Measurements from ENCODE around the gene TMEM9B.

GRCh38 chr11:8925711-8926110, 38.5 kb downstream of the TMEM9B start:
- TF ChIP-seq USF1 (IDR thresholded peaks at IDR 0.05) (no peak), MAX (IDR thresholded peaks at IDR 0.05) (no peak), CEBPB (IDR thresholded peaks at IDR 0.05) (no peak), EP300 (IDR thresholded peaks at IDR 0.05; ENCODE audit: borderline replicate concordance) (no peak), YY1 (IDR thresholded peaks at IDR 0.05; ENCODE audit: low read depth) (no peak), NFIC (IDR thresholded peaks at IDR 0.05) (no peak), RAD21 (IDR thresholded peaks at IDR 0.05; ENCODE audit: low read depth) (no peak), ZBTB7A (IDR thresholded peaks at IDR 0.05; ENCODE audit: low read depth) (no peak), TAF1 (IDR thresholded peaks at IDR 0.05; ENCODE audit: low read depth) (no peak), TEAD4 (IDR thresholded peaks at IDR 0.05) (no peak), TCF12 (IDR thresholded peaks at IDR 0.05; ENCODE audit: low read depth) (no peak), EGR1 (IDR thresholded peaks at IDR 0.05) (no peak)
- TF ChIP-seq, protein P1, sequence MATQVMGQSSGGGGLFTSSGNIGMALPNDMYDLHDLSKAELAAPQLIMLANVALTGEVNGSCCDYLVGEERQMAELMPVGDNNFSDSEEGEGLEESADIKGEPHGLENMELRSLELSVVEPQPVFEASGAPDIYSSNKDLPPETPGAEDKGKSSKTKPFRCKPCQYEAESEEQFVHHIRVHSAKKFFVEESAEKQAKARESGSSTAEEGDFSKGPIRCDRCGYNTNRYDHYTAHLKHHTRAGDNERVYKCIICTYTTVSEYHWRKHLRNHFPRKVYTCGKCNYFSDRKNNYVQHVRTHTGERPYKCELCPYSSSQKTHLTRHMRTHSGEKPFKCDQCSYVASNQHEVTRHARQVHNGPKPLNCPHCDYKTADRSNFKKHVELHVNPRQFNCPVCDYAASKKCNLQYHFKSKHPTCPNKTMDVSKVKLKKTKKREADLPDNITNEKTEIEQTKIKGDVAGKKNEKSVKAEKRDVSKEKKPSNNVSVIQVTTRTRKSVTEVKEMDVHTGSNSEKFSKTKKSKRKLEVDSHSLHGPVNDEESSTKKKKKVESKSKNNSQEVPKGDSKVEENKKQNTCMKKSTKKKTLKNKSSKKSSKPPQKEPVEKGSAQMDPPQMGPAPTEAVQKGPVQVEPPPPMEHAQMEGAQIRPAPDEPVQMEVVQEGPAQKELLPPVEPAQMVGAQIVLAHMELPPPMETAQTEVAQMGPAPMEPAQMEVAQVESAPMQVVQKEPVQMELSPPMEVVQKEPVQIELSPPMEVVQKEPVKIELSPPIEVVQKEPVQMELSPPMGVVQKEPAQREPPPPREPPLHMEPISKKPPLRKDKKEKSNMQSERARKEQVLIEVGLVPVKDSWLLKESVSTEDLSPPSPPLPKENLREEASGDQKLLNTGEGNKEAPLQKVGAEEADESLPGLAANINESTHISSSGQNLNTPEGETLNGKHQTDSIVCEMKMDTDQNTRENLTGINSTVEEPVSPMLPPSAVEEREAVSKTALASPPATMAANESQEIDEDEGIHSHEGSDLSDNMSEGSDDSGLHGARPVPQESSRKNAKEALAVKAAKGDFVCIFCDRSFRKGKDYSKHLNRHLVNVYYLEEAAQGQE (IDR thresholded peaks at IDR 0.05; ENCODE audit: low read depth): no peak

Measured in Ishikawa (cell line).